Measurements from ENCODE around the gene KIAA1143. TPM values are rescaled to one million over a fixed set of nuclear protein-coding genes. Genes with fewer than 3 reads are reported as not detected.

The KIAA1143 gene
- total RNA-seq, 1 donor from 2014 or later, result 73.6 TPM

DNA sequence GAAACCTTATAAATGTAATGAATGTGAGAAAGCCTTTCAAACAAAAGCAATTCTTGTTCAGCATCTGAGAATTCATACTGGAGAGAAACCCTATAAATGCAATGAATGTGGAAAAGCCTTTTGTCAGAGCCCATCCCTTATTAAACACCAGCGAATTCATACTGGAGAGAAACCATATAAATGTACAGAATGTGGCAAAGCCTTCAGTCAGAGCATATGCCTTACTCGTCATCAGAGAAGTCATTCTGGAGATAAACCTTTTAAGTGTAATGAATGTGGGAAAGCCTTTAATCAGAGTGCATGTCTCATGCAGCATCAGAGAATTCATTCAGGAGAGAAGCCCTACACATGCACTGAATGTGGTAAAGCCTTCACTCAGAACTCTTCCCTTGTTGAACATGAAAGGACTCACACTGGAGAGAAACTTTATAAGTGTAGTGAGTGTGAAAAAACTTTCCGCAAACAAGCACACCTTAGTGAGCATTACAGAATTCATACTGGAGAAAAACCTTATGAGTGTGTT, 26.7 kb downstream of the KIAA1143 start:
- Mint-ChIP-seq H3K27me3 (ENCODE audit: insufficient read depth, low read depth) (no peaks in the 10 kb centered on the region), H3K4me1 (no peaks in the 10 kb centered on the region), H3K36me3 (peaks cover 6% of the 10 kb centered on the region), H3K27ac (no peak overlapping the region), H3K4me3 (no peak overlapping the region), H3K9me3 (peaks cover 65% of the 10 kb centered on the region)
- TF ChIP-seq EZH2phosphoT487 (IDR thresholded peaks at IDR 0.05), result no peak
- no peak for TF ChIP-seq EZH2 (IDR thresholded peaks at IDR 0.05)
- TF ChIP-seq CTCF (IDR thresholded peaks at IDR 0.05), result no peak
- no peak overlapping the region for H3K4me3 ChIP-seq
- no peak overlapping the region for H3K4me2 ChIP-seq
- no peaks in the 10 kb centered on the region for H3K27me3 ChIP-seq
- no peaks in the 10 kb centered on the region for H3K4me1 ChIP-seq
- peaks cover 55% of the 10 kb centered on the region for H3K9me3 ChIP-seq (ENCODE audit: low read depth)
- H3K36me3 ChIP-seq, result peaks cover 49% of the 10 kb centered on the region
- H3K79me2 ChIP-seq (ENCODE audit: low read depth), result peaks cover 4% of the 10 kb centered on the region
- H4K20me1 ChIP-seq (ENCODE audit: low read depth), result no peaks in the 10 kb centered on the region
- no peak overlapping the region for H3K27ac ChIP-seq
- H3F3A ChIP-seq (ENCODE audit: low read depth), result no peaks in the 10 kb centered on the region
- no peak overlapping the region for H3K9ac ChIP-seq
- no peak overlapping the region for H2AFZ ChIP-seq (replicated peaks)
- no peak for DNase-seq (ENCODE audit: low spot score)

DNA sequence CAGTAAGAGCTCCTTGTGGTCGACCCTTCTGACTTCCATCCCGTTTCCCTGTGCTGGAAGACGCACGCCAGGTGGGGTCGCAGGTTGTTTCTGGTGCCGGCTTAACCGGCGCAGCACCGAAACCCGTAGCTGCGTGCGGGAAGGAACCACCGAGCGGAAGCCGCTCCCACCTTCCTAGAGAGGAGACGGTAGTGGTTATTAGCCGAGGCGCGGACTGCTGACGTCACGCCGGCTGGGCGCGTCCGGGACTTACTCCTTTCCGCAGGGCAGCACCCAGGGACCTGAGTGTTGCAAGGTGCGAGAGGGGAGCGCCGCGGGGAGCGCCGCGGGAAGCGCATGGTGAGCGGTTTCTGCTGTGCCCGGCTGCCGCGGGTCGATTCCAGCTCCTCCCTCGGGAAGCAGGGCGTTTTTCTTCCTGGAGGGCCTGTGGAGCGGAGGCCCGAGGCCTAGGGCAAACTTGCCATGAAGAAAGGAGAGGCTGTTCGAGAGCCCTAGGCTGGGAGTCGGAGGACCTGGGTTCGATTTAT, 32.0 kb downstream of the KIAA1143 start, which contains the start of gene ZNF501:
TSS of gene ZNF501 (plus strand) at position 252 of the 527 bp plus-strand sequence. CDS start 4,787 bp downstream, outside the sequence.
- Histone ChIP-seq H3K4me3 (peak within 1 kb of the TSS; percentile 91), H3K9ac (peak within 1 kb of the TSS; percentile 75), H3K36me3 (peaks cover 33% of the 10 kb centered on the region), H3K79me2 (ENCODE audit: low read depth) (peaks cover 6% of the 10 kb centered on the region), H3K9me3 (ENCODE audit: low read depth) (peaks cover 42% of the 10 kb centered on the region), H3K4me2 (peak within 1 kb of the TSS; percentile 76), H4K20me1 (ENCODE audit: low read depth) (no peaks in the 10 kb centered on the region), H3K27me3 (no peaks in the 10 kb centered on the region), H3K4me1 (no peaks in the 10 kb centered on the region), H3F3A (ENCODE audit: low read depth) (peaks cover 5% of the 10 kb centered on the region), H3K27ac (no peak within 1 kb of the TSS), H2AFZ (replicated peaks) (peak within 1 kb of the TSS; percentile 99)
- DNase-seq (ENCODE audit: low spot score), result peak; percentile 89
- H3K27me3 Mint-ChIP-seq (ENCODE audit: insufficient read depth, low read depth), result no peaks in the 10 kb centered on the region
- H3K4me1 Mint-ChIP-seq, result no peaks in the 10 kb centered on the region
- no peak within 1 kb of the TSS for H3K27ac Mint-ChIP-seq
- TF ChIP-seq CTCF (IDR thresholded peaks at IDR 0.05) (no peak), EZH2 (IDR thresholded peaks at IDR 0.05) (no peak), EZH2phosphoT487 (IDR thresholded peaks at IDR 0.05) (no peak)
- H3K4me3 Mint-ChIP-seq, result peak within 1 kb of the TSS; percentile 65
- H3K36me3 Mint-ChIP-seq, result peaks cover 11% of the 10 kb centered on the region
- peaks cover 64% of the 10 kb centered on the region for H3K9me3 Mint-ChIP-seq

DNA sequence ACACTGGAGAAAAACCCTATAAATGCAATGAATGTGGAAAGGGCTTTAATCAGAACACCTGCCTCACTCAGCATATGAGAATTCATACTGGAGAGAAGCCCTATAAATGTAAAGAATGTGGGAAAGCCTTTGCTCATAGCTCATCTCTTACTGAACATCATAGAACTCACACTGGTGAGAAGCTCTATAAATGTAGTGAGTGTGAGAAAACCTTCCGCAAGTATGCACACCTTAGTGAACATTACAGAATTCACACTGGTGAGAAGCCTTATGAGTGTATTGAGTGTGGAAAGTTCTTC, 39.4 kb downstream of the KIAA1143 start:
- peaks cover 36% of the 10 kb centered on the region for H3K9me3 ChIP-seq (ENCODE audit: low read depth)

More for the DNA sequence above, 39.4 kb downstream of the KIAA1143 start:
- H3K27me3 Mint-ChIP-seq (ENCODE audit: insufficient read depth, low read depth), result no peaks in the 10 kb centered on the region
- Histone ChIP-seq H3K27me3 (no peaks in the 10 kb centered on the region), H3K9ac (no peak overlapping the region), H2AFZ (replicated peaks) (no peak overlapping the region), H3K79me2 (ENCODE audit: low read depth) (no peaks in the 10 kb centered on the region), H3K4me3 (no peak overlapping the region), H3K4me1 (no peaks in the 10 kb centered on the region), H3K27ac (no peak overlapping the region), H3F3A (ENCODE audit: low read depth) (no peaks in the 10 kb centered on the region), H3K4me2 (no peak overlapping the region), H3K36me3 (peaks cover 9% of the 10 kb centered on the region), H4K20me1 (ENCODE audit: low read depth) (no peaks in the 10 kb centered on the region)
- TF ChIP-seq EZH2 (IDR thresholded peaks at IDR 0.05), result no peak
- no peak for TF ChIP-seq EZH2phosphoT487 (IDR thresholded peaks at IDR 0.05)
- no peak for TF ChIP-seq CTCF (IDR thresholded peaks at IDR 0.05)
- peaks cover 30% of the 10 kb centered on the region for H3K36me3 Mint-ChIP-seq
- H3K4me1 Mint-ChIP-seq, result no peaks in the 10 kb centered on the region
- H3K4me3 Mint-ChIP-seq, result no peak overlapping the region
- DNase-seq (ENCODE audit: low spot score), result no peak
- no peak overlapping the region for H3K27ac Mint-ChIP-seq
- H3K9me3 Mint-ChIP-seq, result peaks cover 74% of the 10 kb centered on the region

Measured in neural progenitor cell (in vitro differentiated cells).